Suprapubic skin (tissue), 3 donors: ENCODE measurements around the gene KRT4.

Experiments used
- POLR2AphosphoS5 ChIP-seq, 3 donors: sonication (generic); formaldehyde crosslinking; IDR thresholded peaks; one replicate each; pipeline ENCODE4 v1.6.1; 2017; ENCODE audit warnings: antibody characterized with exemption in 3 of 3
- TF ChIP-seq, protein P1 (sequence below), 2 donors: fragments of 200-600 bp in 1 of 2; fragments of 450-650 bp in 1 of 2; sonication (generic) in 1 of 2; IDR thresholded peaks; one replicate each; pipeline ENCODE4 v1.5.1; 2016 to 2019; ENCODE audit warnings: antibody characterized with exemption in 2 of 2, mild to moderate bottlenecking in 1 of 2, moderate library complexity in 1 of 2

DNA sequence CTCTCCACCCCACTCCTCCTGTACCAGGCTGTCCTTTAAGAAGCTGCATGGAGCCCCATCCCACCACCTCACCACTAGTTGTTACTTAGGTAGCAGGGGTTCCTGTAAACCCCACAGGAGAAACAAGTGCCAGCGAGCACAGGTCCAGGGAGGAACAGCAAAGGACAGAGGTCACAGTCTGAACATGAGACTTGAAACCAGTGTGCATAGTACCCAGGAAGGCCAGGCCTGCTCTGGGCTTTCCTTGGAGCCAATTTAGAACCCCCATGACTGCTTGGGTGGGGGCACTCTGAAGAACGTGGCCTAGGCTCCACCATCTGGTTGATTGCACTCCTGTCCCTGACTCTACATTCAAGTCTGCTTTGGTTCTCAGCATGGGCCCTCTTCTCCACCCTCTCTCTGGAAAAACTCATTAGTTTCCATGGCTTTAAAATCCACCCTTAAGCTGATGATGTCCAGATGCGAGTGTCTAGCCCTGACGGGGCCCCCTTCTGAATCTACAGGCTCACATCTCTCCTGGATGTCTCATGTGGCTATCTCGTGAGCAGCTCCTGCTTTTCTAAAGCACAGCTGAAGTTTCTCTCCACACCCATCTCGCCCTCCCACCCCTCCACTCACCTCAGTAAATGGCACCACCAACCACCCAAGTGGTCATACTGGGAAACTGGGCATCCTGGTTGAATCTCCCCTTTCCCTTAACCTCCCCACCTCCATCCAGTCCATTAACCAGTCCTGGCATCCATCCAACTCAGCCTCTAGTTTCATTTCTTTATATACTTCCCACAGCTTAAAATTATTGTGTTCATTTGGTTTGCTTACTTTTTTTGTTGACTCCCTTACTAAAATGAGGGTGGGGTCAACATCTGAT lies 26.4 kb downstream of the KRT4 start:
- TF ChIP-seq, protein P1, sequence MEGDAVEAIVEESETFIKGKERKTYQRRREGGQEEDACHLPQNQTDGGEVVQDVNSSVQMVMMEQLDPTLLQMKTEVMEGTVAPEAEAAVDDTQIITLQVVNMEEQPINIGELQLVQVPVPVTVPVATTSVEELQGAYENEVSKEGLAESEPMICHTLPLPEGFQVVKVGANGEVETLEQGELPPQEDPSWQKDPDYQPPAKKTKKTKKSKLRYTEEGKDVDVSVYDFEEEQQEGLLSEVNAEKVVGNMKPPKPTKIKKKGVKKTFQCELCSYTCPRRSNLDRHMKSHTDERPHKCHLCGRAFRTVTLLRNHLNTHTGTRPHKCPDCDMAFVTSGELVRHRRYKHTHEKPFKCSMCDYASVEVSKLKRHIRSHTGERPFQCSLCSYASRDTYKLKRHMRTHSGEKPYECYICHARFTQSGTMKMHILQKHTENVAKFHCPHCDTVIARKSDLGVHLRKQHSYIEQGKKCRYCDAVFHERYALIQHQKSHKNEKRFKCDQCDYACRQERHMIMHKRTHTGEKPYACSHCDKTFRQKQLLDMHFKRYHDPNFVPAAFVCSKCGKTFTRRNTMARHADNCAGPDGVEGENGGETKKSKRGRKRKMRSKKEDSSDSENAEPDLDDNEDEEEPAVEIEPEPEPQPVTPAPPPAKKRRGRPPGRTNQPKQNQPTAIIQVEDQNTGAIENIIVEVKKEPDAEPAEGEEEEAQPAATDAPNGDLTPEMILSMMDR (IDR thresholded peaks at IDR 0.05), result no peak
- no peak for TF ChIP-seq POLR2AphosphoS5 (IDR thresholded peaks at IDR 0.05)
